H1 (cell line): Measurements from ENCODE around the gene CCIN. TPM values are rescaled to one million over a fixed set of nuclear protein-coding genes. Genes with fewer than 3 reads are reported as not detected.

Experiments used
- CTCF ChIA-PET: fragments of 300-600 bp; sonication (Branson Sonifier 250); formaldehyde crosslinking; loops from one replicate; lab custom pipeline; 2021; ENCODE audit not compliant: partially characterized antibody; lab: Charles Lee
- POLR2A ChIA-PET: fragments of 300-600 bp; sonication (Branson Sonifier 250); formaldehyde crosslinking; loops from one replicate; lab custom pipeline; 2021; ENCODE audit warnings: inconsistent platforms; ENCODE audit not compliant: partially characterized antibody; lab: Charles Lee
- DNase-seq, 2 experiments: peaks; one replicate each; pipeline versions ENCODE4 v3.0.0 to v3.0.0-alpha.2; 2010 to 2022; ENCODE audit warnings: low spot score in 2 of 2, low read depth in 1 of 2, mixed read lengths in 1 of 2
- FAIRE-seq: peaks from 2 replicates; lab custom pipeline; 2011; peaks lifted over from hg19 to GRCh38; lab: Jason Lieb, UNC
- H2AFZ ChIP-seq: 2 replicates; pipeline ENCODE4 v1.8.1; 2012; ENCODE audit warnings: low read length, inconsistent platforms
- H2AK5ac ChIP-seq: 2 replicates; pipeline ENCODE4 v1.6.1; 2013; ENCODE audit warnings: low read depth, low read length
- H2BK120ac ChIP-seq: replicated peaks from 2 replicates; pipeline ENCODE3; 2013; ENCODE audit warnings: low read depth, low read length, inconsistent platforms
- H2BK12ac ChIP-seq: 2 replicates; pipeline ENCODE4 v1.6.1; 2013; ENCODE audit warnings: low read depth, low read length
- H2BK15ac ChIP-seq: 2 replicates; pipeline ENCODE4 v1.6.1; 2013; ENCODE audit warnings: low read length
- H2BK20ac ChIP-seq: 2 replicates; pipeline ENCODE4 v1.6.1; 2013; ENCODE audit warnings: low read length
- H2BK5ac ChIP-seq: 2 replicates; pipeline ENCODE4 v1.6.1; 2013; ENCODE audit warnings: low read depth, low read length
- H3K14ac ChIP-seq: 2 replicates; pipeline ENCODE4 v1.6.1; 2013; ENCODE audit warnings: inconsistent platforms; ENCODE audit not compliant: insufficient read length
- H3K18ac ChIP-seq: 2 replicates; pipeline ENCODE4 v1.6.1; 2013; ENCODE audit warnings: low read length; ENCODE audit errors: extremely low read depth
- H3K23ac ChIP-seq: 2 replicates; pipeline ENCODE4 v1.6.1; 2013; ENCODE audit warnings: inconsistent platforms; ENCODE audit not compliant: insufficient read length
- H3K23me2 ChIP-seq: 2 replicates; pipeline ENCODE4 v1.6.1; 2013; ENCODE audit warnings: low read depth, low read length
- H3K27ac ChIP-seq: 2 replicates; pipeline ENCODE4 v1.6.1; 2011; ENCODE audit warnings: low read depth, low read length, inconsistent platforms
- H3K27me3 ChIP-seq, 4 experiments: replicated peaks in 1 of 4; 1 replicate in 1 of 4; 2 replicates in 3 of 4; pipeline versions ENCODE4 v1.6.1 to v1.8.1; 2011 to 2013; ENCODE audit warnings: low read length in 3 of 4, mild to moderate bottlenecking in 3 of 4, inconsistent platforms in 2 of 4, mixed read lengths in 2 of 4, moderate library complexity in 1 of 4; ENCODE audit not compliant: control insufficient read depth in 3 of 4, insufficient read depth in 3 of 4; ENCODE audit errors: extremely low read depth in 1 of 4
- H3K36me3 ChIP-seq, 4 experiments: 2 replicates each; pipeline versions ENCODE4 v1.6.1 to v1.8.1; 2011 to 2013; ENCODE audit warnings: mild to moderate bottlenecking in 4 of 4, low read length in 3 of 4, moderate library complexity in 2 of 4, control low read depth in 1 of 4, inconsistent platforms in 1 of 4; ENCODE audit not compliant: insufficient read depth in 4 of 4, control insufficient read depth in 2 of 4
- H3K4ac ChIP-seq: replicated peaks from 2 replicates; pipeline ENCODE3; 2013; ENCODE audit warnings: low read length, low read depth, mixed read lengths, inconsistent platforms; ENCODE audit not compliant: insufficient read length
- H3K4me1 ChIP-seq, 4 experiments: replicated peaks in 1 of 4; 1 replicate in 1 of 4; 2 replicates in 3 of 4; pipeline versions ENCODE4 v1.6.1 to v1.8.1; 2011 to 2013; ENCODE audit warnings: low read length in 3 of 4, inconsistent platforms in 2 of 4, mixed read lengths in 1 of 4; ENCODE audit not compliant: insufficient read depth in 4 of 4, control insufficient read depth in 3 of 4
- H3K4me2 ChIP-seq, 2 experiments: 2 replicates each; pipeline versions ENCODE4 v1.6.1 to v1.8.1; 2011 to 2013; ENCODE audit warnings: low read depth in 2 of 2, low read length in 2 of 2, control low read depth in 1 of 2, inconsistent platforms in 1 of 2, mild to moderate bottlenecking in 1 of 2; ENCODE audit not compliant: insufficient read depth in 1 of 2
- H3K4me3 ChIP-seq, 4 experiments: fragments of 200-600, 300-600 bp in 1 of 4; sonication (generic), shearing (Covaris generic), sonication (Bioruptor Twin) in 1 of 4; 2 replicates each; pipeline versions ENCODE4 v1.5.1 to v1.8.1; 2011 to 2016; ENCODE audit warnings: low read length in 4 of 4, low read depth in 3 of 4, control low read depth in 2 of 4, inconsistent platforms in 2 of 4, mild to moderate bottlenecking in 2 of 4, mixed read lengths in 1 of 4, moderate library complexity in 1 of 4; ENCODE audit not compliant: insufficient read depth in 2 of 4; ENCODE audit errors: extremely low read depth in 1 of 4
- H3K56ac ChIP-seq: replicated peaks from 2 replicates; pipeline ENCODE3; 2013; ENCODE audit warnings: low read depth, mild to moderate bottlenecking, mixed read lengths, low read length, inconsistent platforms; ENCODE audit not compliant: insufficient read length
- H3K79me1 ChIP-seq: 2 replicates; pipeline ENCODE4 v1.6.1; 2013; ENCODE audit warnings: low read depth, low read length, control low read depth
- H3K79me2 ChIP-seq, 2 experiments: 2 replicates each; pipeline versions ENCODE4 v1.6.1 to v1.8.1; 2012 to 2013; ENCODE audit warnings: low read length in 2 of 2, mild to moderate bottlenecking in 2 of 2, inconsistent platforms in 1 of 2; ENCODE audit not compliant: insufficient read depth in 2 of 2, control insufficient read depth in 1 of 2
- H3K9ac ChIP-seq, 4 experiments: replicated peaks in 1 of 4; 1 replicate in 1 of 4; 2 replicates in 3 of 4; pipeline versions ENCODE4 v1.6.1 to v1.8.1; 2011 to 2013; ENCODE audit warnings: low read depth in 3 of 4, low read length in 3 of 4, control low read depth in 2 of 4, mild to moderate bottlenecking in 2 of 4, moderate library complexity in 2 of 4, inconsistent platforms in 1 of 4; ENCODE audit errors: extremely low read depth in 1 of 4
- H3K9me3 ChIP-seq, 2 experiments: 2 replicates each; pipeline versions ENCODE4 v1.6.1 to v1.8.1; 2012 to 2013; ENCODE audit warnings: mild to moderate bottlenecking in 2 of 2, moderate library complexity in 2 of 2, control low read depth in 1 of 2, inconsistent platforms in 1 of 2, low read depth in 1 of 2, low read length in 1 of 2, mixed read lengths in 1 of 2; ENCODE audit not compliant: insufficient read depth in 2 of 2
- H4K20me1 ChIP-seq, 2 experiments: replicated peaks in 1 of 2; 2 replicates each; pipeline versions ENCODE3 to v1.8.1; 2011 to 2013; ENCODE audit warnings: inconsistent platforms in 2 of 2, low read length in 2 of 2, mild to moderate bottlenecking in 1 of 2; ENCODE audit not compliant: insufficient read depth in 2 of 2, control insufficient read depth in 1 of 2
- H4K5ac ChIP-seq: 2 replicates; pipeline ENCODE4 v1.6.1; 2013; ENCODE audit warnings: low read length, low read depth, mixed read lengths, inconsistent platforms; ENCODE audit not compliant: insufficient read length
- H4K8ac ChIP-seq: 2 replicates; pipeline ENCODE4 v1.8.0; 2013; ENCODE audit warnings: mild to moderate bottlenecking, moderate library complexity, low read length, inconsistent platforms; ENCODE audit not compliant: insufficient read depth; ENCODE audit errors: extremely low read depth
- H4K91ac ChIP-seq: replicated peaks from 2 replicates; pipeline ENCODE3; 2013; ENCODE audit warnings: low read length, mixed read lengths, inconsistent platforms; ENCODE audit not compliant: insufficient read length
- CBX5 ChIP-seq: fragments of 300-800, 300-1000 bp; sonication (generic); IDR thresholded peaks from 2 replicates; pipeline ENCODE4 v1.7.1; 2016; ENCODE audit warnings: antibody characterized with exemption, low read length, low read depth
- GABPA ChIP-seq: IDR thresholded peaks from 2 replicates; pipeline ENCODE4 v1.6.1; 2011; ENCODE audit warnings: mild to moderate bottlenecking, low read length, moderate library complexity, borderline replicate concordance; ENCODE audit not compliant: insufficient read depth
- KDM1A ChIP-seq: fragments of 200-600, 300-600 bp; sonication (generic); IDR thresholded peaks from 2 replicates; pipeline ENCODE4 v1.7.1; 2016; ENCODE audit warnings: mild to moderate bottlenecking, low read length, borderline replicate concordance
- RAD21 ChIP-seq, 2 experiments: IDR thresholded peaks in 1 of 2; conservative IDR thresholded peaks in 1 of 2; 2 replicates each; pipeline ENCODE4 v1.6.1; 2011; ENCODE audit warnings: low read depth in 2 of 2, low read length in 2 of 2, improper control_type of control experiment in 1 of 2, inconsistent platforms in 1 of 2, mild to moderate bottlenecking in 1 of 2, moderate library complexity in 1 of 2
- RFX5 ChIP-seq: IDR thresholded peaks from 2 replicates; pipeline ENCODE4 v1.6.1; 2011; ENCODE audit warnings: low read depth, low read length, improper control_type of control experiment, borderline replicate concordance
- WGBS, 2 experiments: shearing (Covaris generic) in 1 of 2; methylation state at CpG; one replicate each; pipeline versions ENCODE4 v1.1.6 to v1.1.7; 2013 to 2015; ENCODE audit warnings: low lambda C conversion rate in 2 of 2, mixed read lengths in 2 of 2, inconsistent platforms in 1 of 2, low coverage in 1 of 2, missing lambda C conversion rate in 1 of 2; ENCODE audit not compliant: insufficient replicate concordance in 2 of 2, insufficient coverage in 1 of 2, insufficient read length in 1 of 2; ENCODE audit errors: extremely low coverage in 1 of 2, missing lambda C conversion rate in 1 of 2; 5-methylcytosine and 5-hydroxymethylcytosine counted together
- polyA plus RNA-seq, 7 experiments: library from polyadenylated mRNA; depleted of rRNA in 3 of 7; stranded (reverse) in 5 of 7; unstranded in 2 of 7; fragments of >200 nt in 5 of 7; fragments of 200-250 nt in 2 of 7; gene quantifications; 1 replicate in 5 of 7; 2 replicates in 1 of 7; 4 replicates in 1 of 7; pipeline versions ENCODE4 v1.2.1 to v1.2.3, GENCODE V29; 2011 to 2013; ENCODE audit warnings: missing spikeins in 2 of 7, mixed read lengths in 2 of 7
- total RNA-seq: library from RNA; stranded (reverse); fragmentation: NEBNext Ultra II Directional; extraction: Animal tissue kit (Norgen Biotek cat#: 25700); gene quantifications from 2 replicates; pipeline ENCODE4 v1.2.1, GENCODE V29; 2021

Gene CCIN
- total and polyA plus RNA-seq, 2 of the 8 experiments (the other 6 are each of a cell fraction or from before 2014, with no cell fraction given) = 0.19 to 0.21 TPM

DNA sequence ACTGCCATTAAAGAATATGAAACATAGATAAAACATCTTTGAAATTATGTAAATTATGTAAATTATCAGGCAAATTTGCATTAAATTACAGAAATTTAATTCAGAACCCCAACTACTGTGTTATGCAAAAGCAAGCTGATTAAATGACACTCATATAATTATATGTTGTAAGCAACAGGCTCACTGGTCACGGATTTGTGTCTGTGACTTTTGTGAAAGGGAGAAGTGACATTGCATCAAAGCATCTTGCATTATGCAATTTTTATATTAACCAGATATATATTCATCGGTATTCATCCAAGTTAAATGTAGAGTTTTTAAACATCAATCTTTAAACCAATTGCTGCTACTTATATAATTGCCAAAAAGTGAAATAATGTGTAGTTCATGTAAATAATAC lies 45.7 kb upstream of the CCIN start:
- Histone ChIP-seq H4K8ac (no peak overlapping the region), H3K4me1 (no peaks in the 10 kb centered on the region), H3K23ac (no peak overlapping the region), H2AFZ (no peak overlapping the region), H3K4me3 (no peak overlapping the region), H3K9ac (no peak overlapping the region), H3K27me3 (no peaks in the 10 kb centered on the region), H2AK5ac (no peak overlapping the region), H2BK5ac (no peak overlapping the region), H3K36me3 (peaks cover 0 to 5% (median 0%) of the 10 kb centered on the region in 4 experiments; a peak in 2 of 8 replicates), H3K14ac (no peak overlapping the region), H2BK15ac (no peak overlapping the region), H3K27ac (no peak overlapping the region), H2BK20ac (no peak overlapping the region), H3K9me3 (no peaks in the 10 kb centered on the region), H3K23me2 (no peaks in the 10 kb centered on the region), H4K5ac (no peak overlapping the region), H3K4me2 (no peak overlapping the region), H4K20me1 (no peaks in the 10 kb centered on the region), H3K56ac (no peak overlapping the region), H2BK120ac (no peak overlapping the region), H2BK12ac (no peak overlapping the region), H3K79me1 (no peaks in the 10 kb centered on the region), H3K18ac (no peak overlapping the region), H4K91ac (no peak overlapping the region), H3K4ac (no peak overlapping the region), H3K79me2 (no peaks in the 10 kb centered on the region)
- no peak for TF ChIP-seq RAD21 (IDR thresholded peaks at IDR 0.05 in 1 of 2, conservative IDR thresholded peaks at IDR 0.05 in 1 of 2; ENCODE audit: low read depth in 2 of 2, low read length in 2 of 2)
- TF ChIP-seq KDM1A = no peak
- TF ChIP-seq CBX5 = no peak
- TF ChIP-seq RFX5 = no peak
- no peak for TF ChIP-seq GABPA
- no peak for FAIRE-seq
- DNase-seq = no peak
- POLR2A ChIA-PET = no interaction called here
- 89% methylated on average over 2 of the region's 2 CpGs; no CpG with 5 or more reads in 1 of the 2 experiments for WGBS, 2 experiments
- CTCF ChIA-PET = interaction anchor here (1.1 to 1.5 kb wide), 2 partner anchors 15 to 16 kb away, joined by 3 to 6 read pairs; no protein-coding TSS in a partner anchor
